GM12878 (cell line): ENCODE results near the gene SULT1A1. TPM values are rescaled to one million over a fixed set of nuclear protein-coding genes. Genes with fewer than 3 reads are reported as not detected.

ENCODE experiments used
- ATAC-seq: fragments of 200-7000 bp; cut with Tn5 transposase; 3 replicates; pipeline ENCODE4 v1.9.1; 2020; ENCODE audit warnings: mild to moderate bottlenecking, moderate library complexity
- BruUV-seq: library from RNA; stranded (reverse); fragments of 400-500 nt; replicated peaks from 2 replicates; lab custom pipeline; 2021; lab: Mats Ljungman, UMichigan
- CTCF ChIA-PET: fragments of 300-600 bp; sonication (Branson Sonifier 250); formaldehyde crosslinking; extraction: SDS; loops from one replicate; lab custom pipeline; 2021; ENCODE audit warnings: inconsistent platforms; lab: Yijun Ruan, JAX
- POLR2A ChIA-PET: fragments of 350-600 bp; formaldehyde crosslinking; extraction: SDS; loops from one replicate; lab custom pipeline; 2021; ENCODE audit warnings: inconsistent platforms; lab: Charles Lee
- RAD21 ChIA-PET: fragments of 300-600 bp; sonication (Branson Sonifier 250); formaldehyde crosslinking; loops from one replicate; lab custom pipeline; 2023; ENCODE audit warnings: antibody characterized with exemption; ENCODE audit not compliant: unreplicated experiment; lab: Charles Lee
- SMC1A ChIA-PET: fragments of 300-600 bp; sonication (Branson Sonifier 250); formaldehyde crosslinking; loops from one replicate; lab custom pipeline; 2023; ENCODE audit not compliant: unreplicated experiment, uncharacterized antibody; lab: Charles Lee
- DNase-seq: peaks from one replicate; pipeline ENCODE4 v3.0.0-alpha.2; 2011; ENCODE audit warnings: low read depth, low spot score
- FAIRE-seq: peaks from 3 replicates; lab custom pipeline; 2011; peaks lifted over from hg19 to GRCh38; lab: Jason Lieb, UNC
- H2AFZ ChIP-seq: 2 replicates; pipeline ENCODE4 v1.6.0; 2011; ENCODE audit warnings: low read depth, low read length, control low read depth; ENCODE audit not compliant: control insufficient read depth
- H3K27ac ChIP-seq: 2 replicates; pipeline ENCODE4 v1.5.1; 2011; ENCODE audit warnings: control low read depth; ENCODE audit not compliant: control insufficient read depth, insufficient read depth
- H3K27me3 ChIP-seq, 2 experiments: replicated peaks in 1 of 2; 2 replicates each; pipeline versions ENCODE4 v1.6.0 to v1.6.1; 2011; ENCODE audit warnings: low read length in 1 of 2; ENCODE audit not compliant: control insufficient read depth in 2 of 2, insufficient read depth in 2 of 2
- H3K36me3 ChIP-seq, 2 experiments: 2 replicates each; pipeline ENCODE4 v1.5.1; 2011; ENCODE audit warnings: low read length in 1 of 2; ENCODE audit not compliant: control insufficient read depth in 2 of 2, insufficient read depth in 2 of 2
- H3K4me1 ChIP-seq: 2 replicates; pipeline ENCODE4 v1.6.1; 2011; ENCODE audit warnings: mild to moderate bottlenecking, low read length, moderate library complexity, mixed read lengths; ENCODE audit not compliant: control insufficient read depth, insufficient read depth
- H3K4me2 ChIP-seq: 2 replicates; pipeline ENCODE4 v1.6.0; 2011; ENCODE audit warnings: control low read depth; ENCODE audit not compliant: control insufficient read depth, insufficient read depth
- H3K4me3 ChIP-seq: fragments of 200-600 bp; sonication (generic); 2 replicates; pipeline ENCODE4 v1.5.1; 2016
- H3K79me2 ChIP-seq: 2 replicates; pipeline ENCODE4 v1.6.0; 2011; ENCODE audit warnings: low read length; ENCODE audit not compliant: control insufficient read depth, insufficient read depth
- H3K9ac ChIP-seq: 2 replicates; pipeline ENCODE4 v1.8.0; 2011; ENCODE audit warnings: low read length, control low read depth, mixed read lengths; ENCODE audit not compliant: control insufficient read depth, insufficient read depth
- H3K9me3 ChIP-seq: replicated peaks from 3 replicates; pipeline ENCODE4 v1.5.1; 2011; ENCODE audit warnings: mild to moderate bottlenecking, low read length; ENCODE audit not compliant: control insufficient read depth, insufficient read depth
- H4K20me1 ChIP-seq: 2 replicates; pipeline ENCODE4 v1.6.0; 2011; ENCODE audit not compliant: control insufficient read depth, insufficient read depth
- POU2F2 ChIP-seq: IDR thresholded peaks from 3 replicates; pipeline ENCODE4 v1.6.1; 2011; ENCODE audit warnings: low read depth, mild to moderate bottlenecking, low read length, borderline replicate concordance
- SUPT20H ChIP-seq: IDR thresholded peaks from 2 replicates; pipeline ENCODE4 v1.6.1; 2011; ENCODE audit warnings: low read depth, mild to moderate bottlenecking, low read length, moderate library complexity, borderline replicate concordance; ENCODE audit not compliant: control insufficient read depth
- WGBS: methylation state at CpG from one replicate; pipeline ENCODE4 v1.1.6; 2016; ENCODE audit warnings: low lambda C conversion rate; ENCODE audit not compliant: insufficient replicate concordance, insufficient coverage; ENCODE audit errors: missing lambda C conversion rate; 5-methylcytosine and 5-hydroxymethylcytosine counted together
- in situ Hi-C: fragments of 300-500 bp; cut with MboI; formaldehyde crosslinking; loops from 9 replicates; pipeline ENCODE4 v1.14.3; 2018; ENCODE audit warnings: mixed read lengths
- intact Hi-C: fragments of 100-400 bp; cut with micrococcal nuclease; formaldehyde crosslinking; loops from one replicate; pipeline ENCODE4 v1.14.2; 2022; ENCODE audit not compliant: unreplicated experiment
- polyA plus RNA-seq, 11 experiments: library from polyadenylated mRNA; depleted of rRNA in 4 of 11; unstranded in 6 of 11; stranded (reverse) in 5 of 11; fragments of >200 nt; fragmentation: Nextera tagmentation in 4 of 11; fragmentation: Illumina TruSeq in 1 of 11; extraction: Ambion mirVana in 4 of 11; extraction: Trizol in 1 of 11; gene quantifications; 1 replicate in 1 of 11; 2 replicates in 10 of 11; pipeline versions ENCODE4 v1.2.1 to v1.2.3, GENCODE V29; 2011 to 2016; ENCODE audit warnings: inconsistent platforms in 2 of 11, missing spikeins in 2 of 11, low read depth in 1 of 11
- total RNA-seq, 4 experiments: library from RNA; depleted of rRNA in 3 of 4; stranded (reverse); fragments of >200 nt in 3 of 4; fragmentation: Illumina TruSeq in 1 of 4; extraction: Trizol in 1 of 4; gene quantifications; 2 replicates each; pipeline versions ENCODE4 v1.2.1 to v1.2.3, GENCODE V29; 2013 to 2021
- TF ChIP-seq, protein P1 (sequence below): fragments of 450-650 bp; IDR thresholded peaks from 2 replicates; pipeline ENCODE4 v1.6.1; 2017; ENCODE audit warnings: mild to moderate bottlenecking, moderate library complexity
- TF ChIP-seq, protein P2 (sequence below): IDR thresholded peaks from 2 replicates; pipeline ENCODE4 v1.6.1; 2012; ENCODE audit warnings: mild to moderate bottlenecking, low read depth, low read length
- TF ChIP-seq, protein P3 (sequence below): fragments of 450-650 bp; IDR thresholded peaks from 2 replicates; pipeline ENCODE4 v1.6.1; 2017; ENCODE audit warnings: low read depth, mild to moderate bottlenecking, moderate library complexity

Gene SULT1A1
- total and polyA plus RNA-seq, 10 of the 15 experiments (the other 5 are each of a cell fraction or from before 2014, with no cell fraction given), result 0.03 to 1.5 (median 0.76) TPM; not detected in 1

- BruUV-seq, result no TSS peak
- no peak overlapping the region for H3K4me2 ChIP-seq
- ChIA-PET CTCF (interaction anchor here (0.9 kb wide), 1 partner anchor 11 kb away, joined by 3 read pairs; no protein-coding TSS in a partner anchor), RAD21 (no interaction called here), POLR2A (no interaction called here), SMC1A (no interaction called here)
- DNase-seq, result no peak
- H2AFZ ChIP-seq, result no peak overlapping the region
- no peak overlapping the region for H3K27ac ChIP-seq
- no peaks in the 10 kb centered on the region for H3K36me3 ChIP-seq
- no peaks in the 10 kb centered on the region for H3K79me2 ChIP-seq
- H3K27me3 ChIP-seq, result no peaks in the 10 kb centered on the region; a peak in 1 of 4 replicates
- in situ Hi-C loops, result no loop called here
- WGBS, result 57% methylated on average over 16 of the region's 16 CpGs
- no peak for TF ChIP-seq POU2F2
- no peak overlapping the region for H3K4me3 ChIP-seq
- ATAC-seq, result no peak
- H3K4me1 ChIP-seq, result no peaks in the 10 kb centered on the region
- no peak for FAIRE-seq
- H4K20me1 ChIP-seq, result no peaks in the 10 kb centered on the region
- intact Hi-C loops, result no loop called here
- no peak overlapping the region for H3K9ac ChIP-seq
- no peaks in the 10 kb centered on the region for H3K9me3 ChIP-seq
Measured at GRCh38 chr16:28606291-28607115, 3.3 kb downstream of the SULT1A1 start.

DNA sequence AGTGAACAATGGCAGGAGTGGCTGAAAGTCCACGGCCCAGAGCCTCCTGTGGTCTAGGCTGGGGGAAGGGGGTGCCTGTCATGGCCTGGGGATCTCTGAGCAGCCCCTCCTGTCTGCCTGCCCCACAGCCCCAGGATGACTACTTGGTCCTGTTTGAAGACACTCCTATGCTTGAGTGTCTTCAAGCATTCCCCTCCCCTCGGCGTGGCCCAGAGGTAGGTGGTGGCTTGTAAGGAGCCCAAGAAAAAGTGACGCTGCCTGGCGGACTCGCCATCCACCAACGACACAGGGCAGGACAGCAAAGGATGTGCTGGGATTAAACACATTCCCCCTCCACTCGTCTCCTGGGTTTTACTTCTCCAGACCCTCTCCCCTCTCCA lies 5.7 kb downstream of the SULT1A1 start:
- SMC1A ChIA-PET, result no interaction called here
- POLR2A ChIA-PET, result no interaction called here
- Histone ChIP-seq H3K79me2 (no peaks in the 10 kb centered on the region), H3K27me3 (no peaks in the 10 kb centered on the region; a peak in 1 of 4 replicates), H4K20me1 (no peaks in the 10 kb centered on the region), H3K4me1 (no peaks in the 10 kb centered on the region), H3K27ac (no peak overlapping the region), H3K9ac (no peak overlapping the region), H3K4me3 (no peak overlapping the region), H2AFZ (no peak overlapping the region), H3K4me2 (no peak overlapping the region), H3K36me3 (no peaks in the 10 kb centered on the region), H3K9me3 (no peaks in the 10 kb centered on the region)
- RAD21 ChIA-PET, result no interaction called here
- no TSS peak for BruUV-seq
- intact Hi-C loops, result no loop called here
- CTCF ChIA-PET, result no interaction called here
- in situ Hi-C loops, result no loop called here
- no peak for ATAC-seq
- FAIRE-seq, result no peak
- no peak for DNase-seq
- 77% methylated on average over 8 of the region's 8 CpGs for WGBS
- no peak for TF ChIP-seq SUPT20H
- TF ChIP-seq, protein P1, sequence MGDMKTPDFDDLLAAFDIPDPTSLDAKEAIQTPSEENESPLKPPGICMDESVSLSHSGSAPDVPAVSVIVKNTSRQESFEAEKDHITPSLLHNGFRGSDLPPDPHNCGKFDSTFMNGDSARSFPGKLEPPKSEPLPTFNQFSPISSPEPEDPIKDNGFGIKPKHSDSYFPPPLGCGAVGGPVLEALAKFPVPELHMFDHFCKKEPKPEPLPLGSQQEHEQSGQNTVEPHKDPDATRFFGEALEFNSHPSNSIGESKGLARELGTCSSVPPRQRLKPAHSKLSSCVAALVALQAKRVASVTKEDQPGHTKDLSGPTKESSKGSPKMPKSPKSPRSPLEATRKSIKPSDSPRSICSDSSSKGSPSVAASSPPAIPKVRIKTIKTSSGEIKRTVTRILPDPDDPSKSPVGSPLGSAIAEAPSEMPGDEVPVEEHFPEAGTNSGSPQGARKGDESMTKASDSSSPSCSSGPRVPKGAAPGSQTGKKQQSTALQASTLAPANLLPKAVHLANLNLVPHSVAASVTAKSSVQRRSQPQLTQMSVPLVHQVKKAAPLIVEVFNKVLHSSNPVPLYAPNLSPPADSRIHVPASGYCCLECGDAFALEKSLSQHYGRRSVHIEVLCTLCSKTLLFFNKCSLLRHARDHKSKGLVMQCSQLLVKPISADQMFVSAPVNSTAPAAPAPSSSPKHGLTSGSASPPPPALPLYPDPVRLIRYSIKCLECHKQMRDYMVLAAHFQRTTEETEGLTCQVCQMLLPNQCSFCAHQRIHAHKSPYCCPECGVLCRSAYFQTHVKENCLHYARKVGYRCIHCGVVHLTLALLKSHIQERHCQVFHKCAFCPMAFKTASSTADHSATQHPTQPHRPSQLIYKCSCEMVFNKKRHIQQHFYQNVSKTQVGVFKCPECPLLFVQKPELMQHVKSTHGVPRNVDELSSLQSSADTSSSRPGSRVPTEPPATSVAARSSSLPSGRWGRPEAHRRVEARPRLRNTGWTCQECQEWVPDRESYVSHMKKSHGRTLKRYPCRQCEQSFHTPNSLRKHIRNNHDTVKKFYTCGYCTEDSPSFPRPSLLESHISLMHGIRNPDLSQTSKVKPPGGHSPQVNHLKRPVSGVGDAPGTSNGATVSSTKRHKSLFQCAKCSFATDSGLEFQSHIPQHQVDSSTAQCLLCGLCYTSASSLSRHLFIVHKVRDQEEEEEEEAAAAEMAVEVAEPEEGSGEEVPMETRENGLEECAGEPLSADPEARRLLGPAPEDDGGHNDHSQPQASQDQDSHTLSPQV, result no peak
- TF ChIP-seq, protein P2, sequence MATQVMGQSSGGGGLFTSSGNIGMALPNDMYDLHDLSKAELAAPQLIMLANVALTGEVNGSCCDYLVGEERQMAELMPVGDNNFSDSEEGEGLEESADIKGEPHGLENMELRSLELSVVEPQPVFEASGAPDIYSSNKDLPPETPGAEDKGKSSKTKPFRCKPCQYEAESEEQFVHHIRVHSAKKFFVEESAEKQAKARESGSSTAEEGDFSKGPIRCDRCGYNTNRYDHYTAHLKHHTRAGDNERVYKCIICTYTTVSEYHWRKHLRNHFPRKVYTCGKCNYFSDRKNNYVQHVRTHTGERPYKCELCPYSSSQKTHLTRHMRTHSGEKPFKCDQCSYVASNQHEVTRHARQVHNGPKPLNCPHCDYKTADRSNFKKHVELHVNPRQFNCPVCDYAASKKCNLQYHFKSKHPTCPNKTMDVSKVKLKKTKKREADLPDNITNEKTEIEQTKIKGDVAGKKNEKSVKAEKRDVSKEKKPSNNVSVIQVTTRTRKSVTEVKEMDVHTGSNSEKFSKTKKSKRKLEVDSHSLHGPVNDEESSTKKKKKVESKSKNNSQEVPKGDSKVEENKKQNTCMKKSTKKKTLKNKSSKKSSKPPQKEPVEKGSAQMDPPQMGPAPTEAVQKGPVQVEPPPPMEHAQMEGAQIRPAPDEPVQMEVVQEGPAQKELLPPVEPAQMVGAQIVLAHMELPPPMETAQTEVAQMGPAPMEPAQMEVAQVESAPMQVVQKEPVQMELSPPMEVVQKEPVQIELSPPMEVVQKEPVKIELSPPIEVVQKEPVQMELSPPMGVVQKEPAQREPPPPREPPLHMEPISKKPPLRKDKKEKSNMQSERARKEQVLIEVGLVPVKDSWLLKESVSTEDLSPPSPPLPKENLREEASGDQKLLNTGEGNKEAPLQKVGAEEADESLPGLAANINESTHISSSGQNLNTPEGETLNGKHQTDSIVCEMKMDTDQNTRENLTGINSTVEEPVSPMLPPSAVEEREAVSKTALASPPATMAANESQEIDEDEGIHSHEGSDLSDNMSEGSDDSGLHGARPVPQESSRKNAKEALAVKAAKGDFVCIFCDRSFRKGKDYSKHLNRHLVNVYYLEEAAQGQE, result no peak
- TF ChIP-seq, protein P3, sequence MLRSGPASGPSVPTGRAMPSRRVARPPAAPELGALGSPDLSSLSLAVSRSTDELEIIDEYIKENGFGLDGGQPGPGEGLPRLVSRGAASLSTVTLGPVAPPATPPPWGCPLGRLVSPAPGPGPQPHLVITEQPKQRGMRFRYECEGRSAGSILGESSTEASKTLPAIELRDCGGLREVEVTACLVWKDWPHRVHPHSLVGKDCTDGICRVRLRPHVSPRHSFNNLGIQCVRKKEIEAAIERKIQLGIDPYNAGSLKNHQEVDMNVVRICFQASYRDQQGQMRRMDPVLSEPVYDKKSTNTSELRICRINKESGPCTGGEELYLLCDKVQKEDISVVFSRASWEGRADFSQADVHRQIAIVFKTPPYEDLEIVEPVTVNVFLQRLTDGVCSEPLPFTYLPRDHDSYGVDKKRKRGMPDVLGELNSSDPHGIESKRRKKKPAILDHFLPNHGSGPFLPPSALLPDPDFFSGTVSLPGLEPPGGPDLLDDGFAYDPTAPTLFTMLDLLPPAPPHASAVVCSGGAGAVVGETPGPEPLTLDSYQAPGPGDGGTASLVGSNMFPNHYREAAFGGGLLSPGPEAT, result no peak
